GM23338 (cell line): ENCODE results near the gene PPM1E. TPM values are rescaled to one million over a fixed set of nuclear protein-coding genes. Genes with fewer than 3 reads are reported as not detected.

Experiments used
- ATAC-seq: fragments of 200-7000 bp; cut with Tn5 transposase; 3 replicates; pipeline ENCODE4 v1.9.1; 2020
- DNase-seq: peaks from one replicate; pipeline ENCODE4 v3.0.0-alpha.2; 2015; ENCODE audit warnings: low spot score
- H2AFZ ChIP-seq: fragments of 200-600 bp; sonication (generic); 2 replicates; pipeline ENCODE4 v1.8.0; 2016; ENCODE audit warnings: antibody characterized with exemption, mild to moderate bottlenecking, moderate library complexity
- H3F3A ChIP-seq: fragments of 200-600 bp; sonication (generic); replicated peaks from 2 replicates; pipeline ENCODE4 v1.8.0; 2017; ENCODE audit warnings: antibody characterized with exemption, mixed run types, low read depth
- H3K27ac ChIP-seq: fragments of 200-600 bp; sonication (generic); 2 replicates; pipeline ENCODE4 v1.6.1; 2016; ENCODE audit warnings: low read depth
- H3K27me3 ChIP-seq: fragments of 200-600 bp; sonication (generic); 2 replicates; pipeline ENCODE4 v1.8.0; 2016; ENCODE audit warnings: mild to moderate bottlenecking, mixed run types, moderate library complexity; ENCODE audit not compliant: insufficient read depth
- H3K36me3 ChIP-seq: fragments of 200-600 bp; sonication (generic); 2 replicates; pipeline ENCODE4 v1.8.0; 2016; ENCODE audit warnings: mild to moderate bottlenecking; ENCODE audit not compliant: insufficient read depth
- H3K4me1 ChIP-seq: fragments of 200-600 bp; sonication (generic); 2 replicates; pipeline ENCODE4 v1.8.0; 2016; ENCODE audit warnings: mild to moderate bottlenecking, moderate library complexity; ENCODE audit not compliant: insufficient read depth
- H3K4me2 ChIP-seq: fragments of 200-600 bp; sonication (generic); 2 replicates; pipeline ENCODE4 v1.7.1; 2017; ENCODE audit warnings: mixed run types
- H3K4me3 ChIP-seq: fragments of 200-600 bp; sonication (generic); 2 replicates; pipeline ENCODE4 v1.6.1; 2016; ENCODE audit warnings: mixed run types
- H3K79me2 ChIP-seq: fragments of 200-600 bp; sonication (generic); replicated peaks from 2 replicates; pipeline ENCODE4 v1.8.0; 2017; ENCODE audit warnings: mild to moderate bottlenecking; ENCODE audit not compliant: insufficient read depth
- H3K9me2 ChIP-seq: fragments of 200-600 bp; sonication (generic); 2 replicates; pipeline ENCODE4 v1.8.0; 2017; ENCODE audit not compliant: insufficient read depth
- H4K20me1 ChIP-seq: fragments of 200-600 bp; sonication (generic); replicated peaks from 2 replicates; pipeline ENCODE4 v1.8.0; 2017; ENCODE audit warnings: mild to moderate bottlenecking; ENCODE audit not compliant: insufficient read depth
- H3K27ac Mint-ChIP-seq: 2 replicates; pipeline ENCODE4 v1.8.0; 2020; ENCODE audit warnings: inconsistent platforms, mild to moderate bottlenecking, moderate library complexity, mixed read lengths
- H3K27me3 Mint-ChIP-seq: 3 replicates; pipeline ENCODE4 v1.8.0; 2022; ENCODE audit warnings: low read depth, mild to moderate bottlenecking, moderate library complexity, mixed read lengths, inconsistent platforms; ENCODE audit not compliant: insufficient read depth, poor library complexity
- H3K36me3 Mint-ChIP-seq: 3 replicates; pipeline ENCODE4 v1.8.0; 2021; ENCODE audit warnings: low read depth, mild to moderate bottlenecking, inconsistent platforms, moderate library complexity, mixed read lengths
- H3K4me1 Mint-ChIP-seq: 3 replicates; pipeline ENCODE4 v1.8.0; 2020; ENCODE audit warnings: mild to moderate bottlenecking, inconsistent platforms, mixed read lengths
- H3K4me3 Mint-ChIP-seq: 3 replicates; pipeline ENCODE4 v1.8.0; 2021; ENCODE audit warnings: moderate library complexity, mild to moderate bottlenecking, inconsistent platforms, mixed read lengths
- H3K9me3 Mint-ChIP-seq: 3 replicates; pipeline ENCODE4 v1.8.0; 2020; ENCODE audit warnings: moderate library complexity, mild to moderate bottlenecking, inconsistent platforms, mixed read lengths
- CREB1 ChIP-seq: fragments of 250-450 bp; sonication (Bioruptor Pico); IDR thresholded peaks from 2 replicates; pipeline ENCODE4 v1.5.0; 2020; ENCODE audit warnings: low read depth, mild to moderate bottlenecking, moderate library complexity
- CTCF ChIP-seq, 2 experiments: fragments of 200-600 bp in 1 of 2; sonication (generic) in 1 of 2; conservative IDR thresholded peaks; 2 replicates each; pipeline versions ENCODE4 v1.5.1 to v1.6.1; 2016 to 2017; ENCODE audit warnings: antibody characterized with exemption in 2 of 2, low read depth in 2 of 2, mild to moderate bottlenecking in 2 of 2, moderate library complexity in 1 of 2
- ETS1 ChIP-seq: IDR thresholded peaks from 2 replicates; pipeline ENCODE4 v1.6.1; 2016; ENCODE audit warnings: antibody characterized with exemption
- EZH2 ChIP-seq: fragments of 200-600 bp; sonication (generic); IDR thresholded peaks from one replicate; pipeline ENCODE4 v1.8.0; 2017; ENCODE audit warnings: antibody characterized with exemption, mild to moderate bottlenecking, low read depth; ENCODE audit not compliant: unreplicated experiment
- EZH2phosphoT487 ChIP-seq: fragments of 200-600 bp; sonication (generic); IDR thresholded peaks from one replicate; pipeline ENCODE4 v1.8.1; 2018; ENCODE audit warnings: antibody characterized with exemption; ENCODE audit not compliant: unreplicated experiment
- JUNB ChIP-seq: IDR thresholded peaks from one replicate; pipeline ENCODE4 v1.6.1; 2016; ENCODE audit warnings: antibody characterized with exemption; ENCODE audit not compliant: unreplicated experiment
- NANOG ChIP-seq: IDR thresholded peaks from 2 replicates; pipeline ENCODE4 v1.6.1; 2016; ENCODE audit warnings: antibody characterized with exemption, borderline replicate concordance
- POLR2AphosphoS5 ChIP-seq: IDR thresholded peaks from 2 replicates; pipeline ENCODE4 v1.6.1; 2016; ENCODE audit warnings: antibody characterized with exemption, low read depth
- REST ChIP-seq: IDR thresholded peaks from one replicate; pipeline ENCODE4 v1.6.1; 2018; ENCODE audit warnings: antibody characterized with exemption; ENCODE audit not compliant: unreplicated experiment
- STAT1 ChIP-seq: IDR thresholded peaks from one replicate; pipeline ENCODE4 v1.6.1; 2016; ENCODE audit warnings: antibody characterized with exemption; ENCODE audit not compliant: unreplicated experiment
- ZNF114 ChIP-seq: fragments of 250-450 bp; sonication (Bioruptor Pico); IDR thresholded peaks from 2 replicates; pipeline ENCODE4 v1.5.0; 2020; ENCODE audit warnings: mild to moderate bottlenecking, moderate library complexity
- ZNF331 ChIP-seq: fragments of 250-450 bp; sonication (Bioruptor Pico); IDR thresholded peaks from 2 replicates; pipeline ENCODE4 v1.5.0; 2020; ENCODE audit warnings: low read depth, mild to moderate bottlenecking, moderate library complexity
- ZNF462 ChIP-seq: fragments of 250-450 bp; sonication (Bioruptor Pico); IDR thresholded peaks from 2 replicates; pipeline ENCODE4 v1.5.0; 2020; ENCODE audit warnings: mild to moderate bottlenecking, moderate library complexity
- polyA plus RNA-seq: library from polyadenylated mRNA; unstranded; fragments of >200 nt; fragmentation: Nextera tagmentation; extraction: Ambion mirVana; gene quantifications from 2 replicates; pipeline ENCODE4 v1.2.1, GENCODE V29; 2016
- total RNA-seq: library from RNA; depleted of rRNA; stranded (reverse); fragments of >200 nt; shearing (Covaris generic); gene quantifications from 2 replicates; pipeline ENCODE4 v1.2.3, GENCODE V29; 2014

PPM1E gene
- total and polyA plus RNA-seq, 2 experiments from 2014 or later, result 2.1 to 13.8 TPM

- Mint-ChIP-seq H3K9me3 (peaks cover 36% of the 10 kb centered on the region), H3K36me3 (peaks cover 31% of the 10 kb centered on the region), H3K27me3 (peaks cover 2% of the 10 kb centered on the region), H3K4me3 (no peak overlapping the region), H3K4me1 (peaks cover 18% of the 10 kb centered on the region), H3K27ac (no peak overlapping the region)
- H3K36me3 ChIP-seq, result peaks cover 15% of the 10 kb centered on the region; the same call in 1 of the 2 replicates
- H3K27ac ChIP-seq, result no peak overlapping the region
- no peaks in the 10 kb centered on the region for H3K79me2 ChIP-seq
- DNase-seq (no peak), ATAC-seq (no peak)
- no peak overlapping the region for H3K4me2 ChIP-seq
- H3F3A ChIP-seq, result no peaks in the 10 kb centered on the region
- peaks cover 18% of the 10 kb centered on the region for H3K4me1 ChIP-seq
- no peaks in the 10 kb centered on the region for H3K9me2 ChIP-seq
- no peaks in the 10 kb centered on the region for H4K20me1 ChIP-seq
- TF ChIP-seq EZH2phosphoT487, result no peak
- TF ChIP-seq CREB1 (CRISPR knock-in tag), result no peak
- no peak for TF ChIP-seq JUNB
- no peak for TF ChIP-seq STAT1
- no peak for TF ChIP-seq CTCF (conservative IDR thresholded peaks at IDR 0.05; ENCODE audit: low read depth in 2 of 2)
- TF ChIP-seq ETS1, result no peak
- no peak for TF ChIP-seq ZNF114 (CRISPR knock-in tag)
- TF ChIP-seq ZNF331 (CRISPR knock-in tag), result no peak
- no peak for TF ChIP-seq NANOG
- no peak for TF ChIP-seq EZH2
- TF ChIP-seq REST, result no peak
- no peak for TF ChIP-seq ZNF462 (CRISPR knock-in tag)
- no peak for TF ChIP-seq POLR2AphosphoS5
- H2AFZ ChIP-seq, result no peak overlapping the region
- H3K4me3 ChIP-seq, result no peak overlapping the region
- no peaks in the 10 kb centered on the region for H3K27me3 ChIP-seq
Observed at GRCh38 chr17:58913971-58914769, 158.5 kb downstream of the PPM1E start.
